GM19328 (cell line): Measurements from ENCODE around the gene SH2D7.

ENCODE experiments used
- ATAC-seq: cut with Tn5 transposase; IDR thresholded peaks from one replicate; pipeline ENCODE4 v1.9.1; 2021; ENCODE audit warnings: mild to moderate bottlenecking, moderate library complexity; ENCODE audit not compliant: unreplicated experiment

Gene SH2D7

DNA sequence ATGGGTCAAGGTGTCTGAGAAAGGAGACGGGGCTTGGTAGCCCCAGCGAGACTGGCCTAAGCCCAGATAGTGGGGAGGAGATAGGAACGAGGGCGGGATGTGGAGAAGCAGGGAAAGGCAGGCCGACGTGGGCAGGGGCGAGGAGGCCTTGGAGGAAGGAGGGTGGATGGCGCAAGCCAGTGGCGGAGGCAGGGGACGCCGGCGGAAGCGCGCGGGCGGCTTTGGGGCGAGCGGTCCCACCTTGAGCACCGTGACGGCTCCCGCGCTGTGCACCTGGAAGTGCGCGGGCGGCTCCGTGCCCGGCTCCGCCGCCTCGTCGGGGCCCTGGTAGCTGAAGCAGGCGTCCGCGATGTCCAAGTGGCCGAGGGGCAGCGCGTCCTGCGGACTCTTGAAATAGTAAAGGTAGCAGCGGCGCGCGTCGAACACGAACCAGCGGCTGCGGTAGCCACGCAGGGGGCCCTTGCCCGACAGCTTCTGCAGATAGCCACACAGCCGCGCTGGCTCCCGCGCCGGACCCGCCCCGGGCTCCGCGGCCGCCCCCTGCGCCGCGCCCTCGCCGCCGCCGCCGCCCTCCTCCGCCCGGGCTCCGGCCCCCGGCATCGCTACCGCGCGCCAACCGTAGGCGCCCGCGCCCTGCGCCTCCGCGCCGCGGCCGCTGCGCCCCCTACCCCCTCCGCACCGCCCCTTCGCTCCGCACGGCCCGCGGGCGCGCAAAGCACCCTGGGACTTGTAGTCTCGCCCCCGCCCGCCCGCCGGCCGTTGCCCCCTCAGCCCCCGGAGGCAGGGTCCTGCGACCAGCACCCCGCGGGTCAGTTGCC, 15.1 kb upstream of the SH2D7 start, which contains the start of gene TBC1D2B:
TSS of gene TBC1D2B (minus strand) at position 659 of the 818 bp plus-strand sequence. CDS start at position 600, 59 bp downstream.
- ATAC-seq = no peak

GRCh38 chr15:78077871-78078210, 14.5 kb upstream of the SH2D7 start:
- no peak for ATAC-seq

- ATAC-seq = no peak
Measured at GRCh38 chr15:78079298-78080087, 12.9 kb upstream of the SH2D7 start.

DNA sequence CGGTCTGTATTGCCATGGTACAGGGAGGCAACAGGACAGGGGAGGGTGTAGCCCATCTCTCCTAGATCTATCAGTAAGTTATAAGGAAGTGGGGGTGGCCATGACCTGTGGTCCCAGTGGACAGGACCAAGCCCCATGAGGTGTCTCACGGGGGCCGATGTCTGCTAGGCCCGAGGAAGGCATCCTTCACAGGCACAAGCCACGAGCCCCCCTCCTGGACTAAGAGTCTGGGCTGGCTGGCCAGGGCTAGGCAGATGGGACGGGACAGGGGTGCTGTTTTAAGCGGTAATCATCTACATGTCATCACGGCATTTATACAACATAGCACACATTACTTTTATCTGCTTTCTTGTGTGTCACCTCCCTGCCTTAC, 12.3 kb upstream of the SH2D7 start:
- no peak for ATAC-seq

DNA sequence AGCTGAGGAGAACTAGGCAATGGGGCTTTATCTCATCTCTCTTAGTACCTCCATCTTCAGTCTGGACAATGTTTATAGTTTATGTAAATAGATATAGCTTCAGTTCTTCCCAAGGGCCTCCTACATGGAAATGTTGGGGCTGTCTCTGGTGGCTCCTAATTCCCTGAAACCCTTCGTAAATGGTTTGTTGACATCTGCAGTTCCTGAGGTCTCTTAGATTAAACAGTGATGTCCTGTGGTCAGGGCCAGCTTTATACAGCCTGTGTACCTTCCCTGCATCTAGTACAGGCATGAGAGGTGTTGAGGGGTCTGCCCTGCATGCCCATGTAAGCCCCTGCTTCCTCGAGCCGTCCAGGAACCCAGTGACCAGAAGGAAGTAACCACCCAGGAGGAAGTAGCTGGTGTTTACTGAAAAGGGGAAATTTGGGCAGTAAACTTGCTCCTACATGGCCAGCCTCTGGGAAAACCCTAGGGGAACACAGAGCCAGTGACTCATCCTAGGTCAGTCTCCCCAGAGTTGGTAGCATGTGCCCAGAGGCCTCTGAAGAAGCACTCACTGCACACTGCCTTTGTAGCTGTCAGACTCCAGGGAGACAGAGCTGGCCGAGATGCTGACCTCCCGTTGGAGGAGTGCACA, 10.1 kb upstream of the SH2D7 start:
- no peak for ATAC-seq

DNA sequence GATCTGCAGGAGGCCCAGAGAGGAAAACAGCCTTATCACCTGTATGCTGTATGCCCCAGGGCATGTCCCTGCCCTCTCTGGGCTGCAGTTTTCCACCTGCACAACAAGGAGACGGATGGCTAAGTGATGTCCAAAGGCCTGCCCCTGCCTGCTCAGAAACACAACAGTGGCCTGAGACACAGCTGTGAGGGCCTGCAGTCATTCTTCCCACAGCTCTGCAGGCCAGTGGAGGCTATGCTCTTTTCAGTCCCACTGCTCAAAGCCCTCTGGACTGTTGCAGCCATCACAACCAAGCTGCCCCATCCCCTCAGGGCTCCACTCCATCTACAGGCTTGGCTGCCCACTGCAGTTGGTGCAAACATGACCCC, 9.6 kb upstream of the SH2D7 start:
- no peak for ATAC-seq

- no peak for ATAC-seq
Measured at GRCh38 chr15:78083186-78083585, 9.2 kb upstream of the SH2D7 start.

DNA sequence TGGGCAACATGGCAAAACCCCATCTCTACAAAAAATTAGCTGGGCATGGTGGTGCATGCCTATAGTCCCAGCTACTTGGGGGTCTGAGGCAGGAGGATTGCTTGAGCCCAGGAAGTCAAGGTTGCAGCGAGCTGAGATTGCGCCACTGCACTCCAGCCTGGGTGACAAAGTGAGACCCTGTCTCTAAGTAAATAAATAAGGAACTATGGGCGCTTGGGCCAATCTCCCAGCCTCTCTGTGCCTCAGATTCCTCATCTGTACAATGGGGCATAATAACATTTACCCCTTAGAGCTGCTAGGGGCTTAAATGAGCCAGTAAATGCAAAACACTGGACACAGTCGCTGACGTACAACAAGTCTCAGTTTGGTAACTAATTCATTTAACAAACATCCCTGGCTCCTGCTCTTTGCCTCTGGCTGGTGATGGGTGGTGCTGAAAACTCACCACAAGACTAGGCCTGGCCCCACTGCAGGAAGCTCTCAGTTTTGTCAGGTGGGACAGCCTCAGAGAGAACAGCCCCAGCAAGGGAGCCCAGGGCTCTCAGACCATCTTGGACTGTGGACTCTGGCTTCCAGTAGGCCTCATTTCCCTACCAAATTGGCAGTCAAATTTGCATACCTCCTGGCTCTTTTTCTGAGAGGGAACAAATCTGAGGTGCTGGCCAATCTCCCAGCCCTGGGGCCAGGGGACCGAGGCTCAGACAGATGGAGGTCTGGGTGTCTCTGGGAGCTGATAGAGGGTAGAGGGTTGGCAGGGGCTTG, 8.5 kb upstream of the SH2D7 start:
- ATAC-seq = no peak

DNA sequence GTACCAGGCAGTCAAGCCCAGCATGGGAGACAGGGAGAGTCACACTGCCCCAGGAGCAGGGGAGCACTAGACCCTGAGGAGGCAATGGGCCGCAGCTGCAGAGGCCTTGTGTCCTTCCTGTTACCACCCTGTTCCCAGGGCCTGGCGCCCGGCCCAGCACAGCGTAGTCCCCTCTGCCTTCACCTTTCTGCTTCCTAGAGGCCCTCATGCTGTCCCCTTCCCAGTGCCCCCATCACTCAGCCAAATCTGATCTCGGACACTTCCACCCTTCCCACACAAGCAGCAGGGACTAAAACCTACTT, 8.0 kb upstream of the SH2D7 start:
- no peak for ATAC-seq

DNA sequence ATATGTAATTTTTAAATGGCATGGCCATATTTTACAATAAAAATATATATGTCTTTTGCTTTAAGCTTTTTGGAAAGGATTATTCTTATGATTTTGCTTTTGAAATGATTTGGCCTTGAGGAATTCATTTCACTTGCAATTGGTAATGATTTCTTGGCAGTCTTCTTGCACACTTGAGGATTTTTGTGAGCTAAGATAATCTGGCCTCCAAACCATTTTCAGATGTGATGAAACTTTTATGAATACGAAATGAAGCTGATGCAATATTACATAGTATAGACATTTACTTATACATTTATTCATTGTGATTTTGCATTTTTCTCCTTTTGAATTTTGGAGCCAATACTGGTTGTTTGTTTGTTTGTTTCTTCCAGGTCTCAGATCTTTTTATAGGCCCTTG, 6.4 kb upstream of the SH2D7 start:
- no peak for ATAC-seq

DNA sequence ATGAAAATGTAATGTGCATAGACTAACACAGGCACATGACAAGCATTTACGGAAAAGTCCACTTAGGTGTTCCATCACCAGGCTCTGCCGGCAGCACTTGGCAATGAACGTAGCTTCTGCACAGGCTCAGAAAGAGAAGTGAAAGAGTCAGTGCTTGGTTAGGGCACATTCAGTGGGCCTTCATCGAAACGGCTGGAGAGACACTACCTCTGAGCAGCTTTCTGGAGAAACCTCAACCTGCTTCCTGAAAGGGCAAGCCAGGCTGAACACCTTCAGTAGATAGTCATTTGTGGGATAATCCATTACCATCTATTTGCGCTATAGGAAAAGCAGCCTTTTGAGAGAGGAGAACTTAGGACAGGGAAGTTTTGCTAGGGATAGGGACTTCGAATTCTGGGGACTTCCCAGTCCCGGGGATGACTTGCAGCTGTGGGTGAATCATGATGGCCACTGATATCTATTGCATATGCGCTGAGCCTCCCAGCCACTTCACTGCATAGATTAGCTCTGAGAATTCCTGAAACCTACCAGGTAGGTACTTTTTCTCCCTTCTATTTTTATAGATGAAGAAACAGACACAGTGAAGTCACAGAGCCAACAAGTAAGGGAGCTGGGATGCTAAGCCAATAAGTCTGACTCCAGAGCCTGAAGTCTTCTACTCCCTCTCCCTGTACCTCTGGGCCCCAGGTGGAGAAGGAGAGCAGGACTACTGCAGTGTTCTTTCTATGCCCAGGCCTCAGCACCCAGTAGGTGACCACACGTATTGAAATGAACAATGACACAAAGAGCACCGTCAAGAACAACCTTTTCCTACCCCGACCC, 4.2 kb upstream of the SH2D7 start:
- ATAC-seq = no peak

DNA sequence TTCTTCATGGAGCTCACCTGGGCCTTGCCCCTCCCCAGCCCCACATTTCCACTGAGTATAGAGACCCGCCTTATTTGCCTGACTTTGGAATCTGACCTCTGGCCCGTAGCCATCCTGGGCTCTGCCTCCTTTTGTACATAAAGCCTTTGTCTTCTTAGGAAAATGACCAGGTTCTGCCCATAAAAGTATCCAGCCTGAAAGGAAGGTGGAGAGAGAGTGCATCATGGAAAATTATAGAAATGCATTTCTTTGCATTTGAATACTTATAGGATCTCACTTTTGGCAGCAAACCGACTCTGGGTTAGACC, 3.6 kb upstream of the SH2D7 start:
- no peak for ATAC-seq

DNA sequence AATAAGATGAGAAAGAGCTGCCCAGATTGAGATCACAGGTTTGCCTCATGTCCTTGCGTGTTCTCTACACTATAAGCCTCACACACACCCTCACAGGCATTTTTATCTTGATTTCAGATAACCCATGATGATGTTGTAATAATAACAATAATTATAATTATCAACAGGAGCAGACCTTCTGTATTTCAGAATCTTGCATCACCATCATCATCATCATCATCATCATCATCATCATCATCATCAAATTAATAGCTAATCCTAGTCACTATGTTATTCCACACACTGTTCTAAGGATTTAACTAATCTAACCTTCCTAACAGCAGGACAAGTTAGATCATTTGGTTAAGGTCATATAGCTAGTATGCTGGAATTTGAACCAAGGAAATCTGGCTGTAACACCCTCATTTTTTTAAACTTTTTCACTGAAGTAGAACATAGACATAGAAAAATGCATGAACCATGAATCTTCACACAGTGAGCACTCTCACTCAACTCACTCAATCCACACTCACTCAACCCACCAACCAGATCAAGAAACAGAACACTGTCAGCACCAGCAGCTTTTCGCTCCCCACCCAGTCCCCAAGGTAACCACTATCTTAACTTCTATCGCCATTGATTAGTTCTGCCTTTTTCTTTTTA, 1.8 kb upstream of the SH2D7 start:
- ATAC-seq = no peak

DNA sequence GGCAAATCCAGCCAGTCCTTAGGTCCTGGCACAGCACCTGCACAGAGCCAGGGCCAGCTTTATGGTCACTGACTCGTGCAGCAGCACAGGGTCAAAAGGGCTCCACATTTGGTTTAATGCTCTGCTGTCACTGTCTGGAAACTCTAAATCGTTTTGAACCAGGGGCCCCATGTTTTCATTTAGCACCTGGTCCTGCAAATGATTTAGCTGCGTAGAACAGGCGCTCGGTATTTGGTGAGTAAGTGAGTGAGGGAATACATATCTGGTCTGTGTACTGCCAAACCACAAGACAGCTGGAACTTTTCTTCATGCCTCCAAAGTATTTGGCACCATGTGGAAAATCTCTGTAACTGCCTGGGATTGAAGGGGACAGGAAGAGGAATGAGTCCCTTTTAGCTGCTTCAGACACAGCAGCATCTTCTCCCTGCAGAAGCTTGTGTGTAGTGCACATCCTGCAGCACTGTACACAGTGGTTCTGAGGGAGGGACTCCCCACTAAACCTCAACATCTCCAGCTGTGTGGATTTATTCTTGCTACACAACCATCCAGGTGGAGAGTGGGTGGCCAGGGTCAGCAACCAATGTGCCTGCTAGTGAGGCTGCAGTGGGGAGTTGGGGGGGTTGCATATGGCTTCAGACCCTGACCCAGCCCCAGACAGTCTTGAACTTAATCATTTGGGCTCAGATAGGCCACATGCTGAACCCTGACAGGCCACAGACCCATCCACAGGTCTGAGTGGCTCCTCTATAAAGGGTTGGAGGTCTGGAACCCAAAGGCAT, 1.1 kb downstream of the SH2D7 start:
- ATAC-seq = no peak

- ATAC-seq = no peak
Measured at GRCh38 chr15:78097667-78098066, 5.3 kb downstream of the SH2D7 start.

- ATAC-seq = no peak
Measured at GRCh38 chr15:78098131-78098755, 5.9 kb downstream of the SH2D7 start.

DNA sequence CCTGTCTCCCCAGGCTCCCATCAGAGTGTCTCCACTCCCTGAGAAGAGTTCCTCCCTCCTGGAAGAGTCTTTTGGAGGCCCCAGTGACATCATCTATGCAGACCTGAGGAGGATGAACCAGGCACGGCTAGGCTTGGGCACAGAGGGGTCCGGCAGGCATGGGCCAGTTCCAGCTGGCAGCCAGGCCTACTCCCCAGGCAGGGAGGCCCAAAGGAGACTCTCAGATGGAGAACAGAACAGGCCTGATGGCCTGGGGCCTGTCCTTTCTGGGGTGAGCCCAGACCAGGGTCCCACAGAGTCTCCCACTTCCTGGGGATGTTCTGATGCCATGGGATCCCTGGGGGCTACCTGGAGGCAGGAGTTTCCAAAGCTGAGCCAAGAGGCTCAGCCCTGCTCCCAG, 8.5 kb downstream of the SH2D7 start:
- no peak for ATAC-seq

GRCh38 chr15:78101423-78102105, 9.2 kb downstream of the SH2D7 start:
- no peak for ATAC-seq
